Endothelial cell of umbilical vein (primary cell): ENCODE measurements around the gene RO60.

Experiments used
- CTCF ChIP-seq, 2 donors: IDR thresholded peaks; 1 replicate in 1 of 2; 2 replicates in 1 of 2; pipeline ENCODE4 v1.5.1; 2011; ENCODE audit warnings: low read length in 2 of 2, mild to moderate bottlenecking in 2 of 2, moderate library complexity in 2 of 2, control low read depth in 1 of 2, inconsistent platforms in 1 of 2, low read depth in 1 of 2; ENCODE audit not compliant: insufficient read depth in 1 of 2; ENCODE audit errors: extremely low read depth in 1 of 2
- POLR2A ChIP-seq: IDR thresholded peaks from 2 replicates; pipeline ENCODE4 v1.6.1; 2012; ENCODE audit warnings: low read depth, mild to moderate bottlenecking, control low read depth, low read length
- POLR2AphosphoS5 ChIP-seq: IDR thresholded peaks from 2 replicates; pipeline ENCODE4 v1.6.1; 2012; ENCODE audit warnings: low read depth, mild to moderate bottlenecking, control low read depth, low read length, moderate library complexity; ENCODE audit not compliant: insufficient read depth

- TF ChIP-seq POLR2A: no peak
- TF ChIP-seq CTCF (IDR thresholded peaks at IDR 0.05; ENCODE audit: extremely low read depth in 1 of 2, insufficient read depth in 1 of 2, low read depth in 1 of 2, low read length in 2 of 2): no peak
- TF ChIP-seq POLR2AphosphoS5: no peak
Observed at GRCh38 chr1:193025218-193025617, 34.2 kb upstream of the RO60 start.
